ENCODE measurements around the gene GAGE10. TPM values are rescaled to one million over a fixed set of nuclear protein-coding genes. Genes with fewer than 3 reads are reported as not detected.

The GAGE10 gene
- total RNA-seq: not detected

GRCh38 chrX:49303346-49303745 lies at the start of gene GAGE10:
Gene GAGE10, plus strand, starts transcription at chrX:49303646. Its CDS starts 1,214 bp downstream, at chrX:49304860.

GRCh38 chrX:49264460-49264859 lies 39.0 kb upstream of the GAGE10 start, which contains the start of gene FOXP3:
Gene FOXP3, minus strand, starts transcription at chrX:49264710. Its CDS starts 6,205 bp downstream, at chrX:49258505.

GRCh38 chrX:49269767-49270248 lies 33.6 kb upstream of the GAGE10 start, which contains the start of gene PPP1R3F:
Gene PPP1R3F, plus strand, starts transcription at chrX:49269793. Its CDS starts 77 bp downstream, at chrX:49269870.

GRCh38 chrX:49321737-49322136 lies 18.3 kb downstream of the GAGE10 start, which contains the start of gene GAGE12J:
Gene GAGE12J, plus strand, starts transcription at chrX:49322037. Its CDS starts 1,157 bp downstream, at chrX:49323194.

GRCh38 chrX:49331282-49331681 lies 27.8 kb downstream of the GAGE10 start, which contains the start of gene GAGE13:
Gene GAGE13, plus strand, starts transcription at chrX:49331582. Its CDS starts 1,156 bp downstream, at chrX:49332738.

Other genes starting within 250 kb of the GAGE10 start
- 1 to 10 TPM; 7.5 TPM for gene CCDC120, start 244.6 kb upstream of the GAGE10 start, total RNA-seq
- 10 to 100 TPM; 23.8 to 26.7 TPM for gene PRAF2, start 229.6 kb upstream of the GAGE10 start, total RNA-seq
- gene WDR45, start 223.8 kb upstream of the GAGE10 start, total RNA-seq: 10 to 100 TPM; 63.5 to 66.2 TPM
- gene GPKOW, start 179.9 kb upstream of the GAGE10 start, total RNA-seq: 10 to 100 TPM; 40.2 to 43.1 TPM
- gene MAGIX, start 140.9 kb upstream of the GAGE10 start, total RNA-seq: 1 to 10 TPM; 2.2 TPM
- 100 to 1,000 TPM; 203 to 206 TPM for gene PLP2, start 131.7 kb upstream of the GAGE10 start, total RNA-seq
- 10 to 100 TPM; 15.5 to 15.9 TPM for gene PRICKLE3, start 117.3 kb upstream of the GAGE10 start, total RNA-seq
- gene SYP, start 103.5 kb upstream of the GAGE10 start, total RNA-seq: 1 to 10 TPM; 1.4 to 1.8 TPM
- under 1 TPM; 0.50 to 0.91 TPM for gene CACNA1F, start 70.3 kb upstream of the GAGE10 start, total RNA-seq
- 10 to 100 TPM; 29.3 to 30.3 TPM for gene CCDC22, start 68.2 kb upstream of the GAGE10 start, total RNA-seq
- 10 to 100 TPM; 11.5 to 12.5 TPM for gene FOXP3, start 38.9 kb upstream of the GAGE10 start, total RNA-seq
- 10 to 100 TPM; 10.8 to 12.3 TPM for gene PPP1R3F, start 33.9 kb upstream of the GAGE10 start, total RNA-seq
- not detected for gene GAGE12J, start 18.4 kb downstream of the GAGE10 start, total RNA-seq
- not detected for gene GAGE13, start 27.9 kb downstream of the GAGE10 start, total RNA-seq
- gene GAGE12C, start 228.5 kb downstream of the GAGE10 start, total RNA-seq: not detected
- not detected for gene GAGE12D, start 238.1 kb downstream of the GAGE10 start, total RNA-seq
- not detected for gene GAGE12E, start 247.6 kb downstream of the GAGE10 start, total RNA-seq